Measurements from ENCODE around the gene NPIPB2.
"Not testable (repeated sequence)": the region's sequence is repeated elsewhere in the genome, so short reads cannot be mapped to it uniquely, and the experiment has no call there.

NPIPB2 gene

DNA sequence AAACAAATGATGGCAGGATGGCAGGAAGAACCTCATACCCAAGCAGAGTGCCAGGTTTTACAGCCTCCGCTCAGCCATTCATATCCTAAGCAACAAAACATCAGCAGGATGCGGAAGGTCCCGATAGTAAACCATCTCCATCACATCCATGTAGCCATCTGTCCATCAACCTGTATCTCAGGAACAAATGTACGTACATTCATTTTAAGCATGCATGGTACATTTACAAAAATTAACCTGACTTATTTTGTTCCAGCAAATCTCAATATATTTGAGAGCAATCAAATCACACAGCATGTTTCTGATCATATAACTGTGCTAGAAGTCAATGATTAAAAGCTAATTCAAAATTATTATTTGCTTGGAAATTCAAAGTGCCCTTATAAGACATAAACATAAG, at the start of gene NPIPB2:
Gene NPIPB2, minus strand, starts transcription at position 101 of the 400 bp plus-strand sequence. Its CDS starts 0 bp downstream, at position 101.
- not testable (repeated sequence) for H3K9me3 ChIP-seq (ENCODE audit: control insufficient read depth, insufficient read depth, low read length); H3K9ac ChIP-seq (ENCODE audit: low read depth, low read length); H3K4me1 ChIP-seq (ENCODE audit: insufficient read depth, low read length); H3K36me3 ChIP-seq (ENCODE audit: insufficient read depth, low read length)

DNA sequence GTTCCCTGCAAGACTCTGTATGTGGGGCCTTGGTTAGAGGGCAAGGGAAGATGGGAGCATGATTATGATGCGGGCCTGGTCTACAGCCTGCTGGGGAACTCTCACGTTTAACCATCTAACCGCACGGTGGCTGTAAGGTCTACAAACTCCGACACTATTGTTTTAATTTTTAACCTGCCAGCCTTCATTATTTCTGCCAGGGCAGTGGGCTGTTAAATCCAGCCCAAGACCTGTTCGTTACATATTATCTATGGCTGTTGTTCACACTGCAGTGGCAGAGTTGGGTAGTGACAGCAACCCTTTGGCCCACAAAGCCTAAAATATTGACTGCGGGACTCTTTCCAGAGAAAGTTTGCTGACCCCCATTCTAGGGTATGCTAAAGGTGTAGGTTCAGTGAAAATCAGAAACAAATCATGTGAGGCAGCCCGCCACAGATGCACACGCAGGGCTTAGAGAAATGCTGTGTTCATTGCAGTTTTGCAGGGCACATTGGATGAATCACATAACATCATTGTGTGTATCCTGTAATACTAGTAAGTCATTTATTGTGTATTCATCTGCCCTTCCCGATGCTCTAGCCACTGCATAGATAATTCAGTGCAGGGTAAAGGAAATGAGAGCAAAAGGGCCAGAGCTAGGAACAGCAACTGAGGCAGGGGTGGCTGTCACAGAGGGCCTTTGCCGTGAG, 49.0 kb upstream of the NPIPB2 start:
- no peaks in the 10 kb centered on the region for H3K9me3 ChIP-seq (ENCODE audit: control insufficient read depth, insufficient read depth, low read length)
- H3K9ac ChIP-seq (ENCODE audit: low read depth, low read length) = no peak overlapping the region
- no peaks in the 10 kb centered on the region for H3K36me3 ChIP-seq (ENCODE audit: insufficient read depth, low read length)
- peaks cover 3% of the 10 kb centered on the region; the same call in 1 of the 2 replicates for H3K4me1 ChIP-seq (ENCODE audit: insufficient read depth, low read length)

DNA sequence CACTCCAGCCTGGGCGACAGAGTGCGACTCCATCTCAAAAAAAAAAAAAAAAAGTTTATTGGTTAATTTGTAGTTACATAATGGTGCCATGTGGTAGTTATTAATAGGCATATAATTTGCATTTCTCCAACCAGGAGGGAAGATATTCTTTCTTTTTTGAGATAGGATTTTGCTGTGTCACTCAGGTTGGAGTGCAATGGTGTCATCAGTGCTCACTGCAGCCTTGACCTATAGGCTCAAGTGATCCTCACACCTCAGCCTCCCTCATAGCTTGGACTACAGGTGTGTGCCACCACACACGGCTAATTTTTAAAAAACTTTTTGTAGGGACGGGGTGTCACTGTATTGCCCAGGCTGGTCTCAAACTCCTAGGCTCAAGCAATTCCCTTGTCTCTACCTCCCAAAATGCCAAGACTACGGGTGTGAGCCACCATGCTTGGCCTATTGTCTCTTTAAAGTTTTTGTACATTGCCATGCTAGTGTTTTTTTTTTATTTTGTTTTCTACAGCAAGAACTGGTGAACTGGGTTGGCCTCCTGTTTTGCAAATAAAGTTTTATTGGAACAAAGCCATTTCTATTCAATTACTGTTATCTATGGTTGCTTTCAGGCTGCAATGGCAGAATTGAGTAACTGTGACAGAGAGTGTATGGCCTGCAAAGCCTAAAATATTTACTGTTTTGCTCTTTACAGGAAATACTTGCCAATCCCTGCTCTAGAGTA, 46.6 kb upstream of the NPIPB2 start:
- Histone ChIP-seq H3K36me3 (ENCODE audit: insufficient read depth, low read length) (no peaks in the 10 kb centered on the region), H3K9me3 (ENCODE audit: control insufficient read depth, insufficient read depth, low read length) (no peaks in the 10 kb centered on the region), H3K9ac (ENCODE audit: low read depth, low read length) (no peak overlapping the region), H3K4me1 (ENCODE audit: insufficient read depth, low read length) (no peaks in the 10 kb centered on the region)

DNA sequence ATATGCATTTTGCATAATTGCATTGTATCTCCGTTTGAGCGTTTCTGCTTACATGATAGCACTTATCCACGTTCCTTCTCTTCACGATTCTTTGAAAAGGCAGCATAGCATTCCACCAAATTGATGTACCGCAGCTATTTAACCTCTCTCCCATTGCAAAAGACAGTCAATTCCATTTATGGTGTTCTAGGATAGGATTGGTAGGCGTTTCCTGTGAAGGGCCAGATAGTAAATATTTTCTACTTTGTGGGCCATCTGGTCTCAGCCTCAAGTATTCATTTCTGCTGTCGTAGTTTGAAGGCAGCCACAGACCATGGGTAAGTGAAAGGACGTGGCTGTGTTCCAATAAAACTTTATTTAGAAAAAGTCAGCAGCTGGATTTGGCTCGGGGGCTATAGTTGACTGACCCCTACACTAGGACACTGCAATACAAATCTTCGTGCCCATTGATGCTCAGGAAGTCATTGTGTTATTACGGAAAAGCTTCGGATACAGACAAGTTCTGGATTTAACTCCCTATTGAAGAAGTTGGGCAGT, 44.7 kb upstream of the NPIPB2 start:
- no peaks in the 10 kb centered on the region for H3K9me3 ChIP-seq (ENCODE audit: control insufficient read depth, insufficient read depth, low read length)
- no peak overlapping the region for H3K9ac ChIP-seq (ENCODE audit: low read depth, low read length)
- H3K36me3 ChIP-seq (ENCODE audit: insufficient read depth, low read length) = no peaks in the 10 kb centered on the region
- H3K4me1 ChIP-seq (ENCODE audit: insufficient read depth, low read length) = no peaks in the 10 kb centered on the region

DNA sequence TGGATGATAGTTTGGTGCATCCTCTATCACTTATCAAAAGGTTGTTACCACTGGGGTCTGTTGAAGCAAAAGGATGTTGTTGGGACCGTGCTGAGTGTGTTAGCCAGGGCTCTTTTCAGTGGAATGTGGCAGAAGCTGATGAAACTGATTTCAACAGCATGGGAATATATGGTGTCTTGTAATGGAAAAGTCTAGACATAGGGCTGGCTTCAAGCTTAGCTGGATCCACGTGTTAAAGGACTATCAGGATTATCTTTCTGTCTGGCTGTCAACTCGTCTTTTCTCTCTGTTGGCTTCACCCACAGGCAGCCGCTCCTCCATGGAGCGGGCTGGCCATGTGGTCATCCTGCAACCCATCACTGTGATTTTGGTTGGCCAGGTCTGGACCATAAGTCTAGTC, 43.4 kb upstream of the NPIPB2 start:
- Histone ChIP-seq H3K9ac (ENCODE audit: low read depth, low read length) (no peak overlapping the region), H3K4me1 (ENCODE audit: insufficient read depth, low read length) (no peaks in the 10 kb centered on the region), H3K36me3 (ENCODE audit: insufficient read depth, low read length) (no peaks in the 10 kb centered on the region), H3K9me3 (ENCODE audit: control insufficient read depth, insufficient read depth, low read length) (no peaks in the 10 kb centered on the region)

DNA sequence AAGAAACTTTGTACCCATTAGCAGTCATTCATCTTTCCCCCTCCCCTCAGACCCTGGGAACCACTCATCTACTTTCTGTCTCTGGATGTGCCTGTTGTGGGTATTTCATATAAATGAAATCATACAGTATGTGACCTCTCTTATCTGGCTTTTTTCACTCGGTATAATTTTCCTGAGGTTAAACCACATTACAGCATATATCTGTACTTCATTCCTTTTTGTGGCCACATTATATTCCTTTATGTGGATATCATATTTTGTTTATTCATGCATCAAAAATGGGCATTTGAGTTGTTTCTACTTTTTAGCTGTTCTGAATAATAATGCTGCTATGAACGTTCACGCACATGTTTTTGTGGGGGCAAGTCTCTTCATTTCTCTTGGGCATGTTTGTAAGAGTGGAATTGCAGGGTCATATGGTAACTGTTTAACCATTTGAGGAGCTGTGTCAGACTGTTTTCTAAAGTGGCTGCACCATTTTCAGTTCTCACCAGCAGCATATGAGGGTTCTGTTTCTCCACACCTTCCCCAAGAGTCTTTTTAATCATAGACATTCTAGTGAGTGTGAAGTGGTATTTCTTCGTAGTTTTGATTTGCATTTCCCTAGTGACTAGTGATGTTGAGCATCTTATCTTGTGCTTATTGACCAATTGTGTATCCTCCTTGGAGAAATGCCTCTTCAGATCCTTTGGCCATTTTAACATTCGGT, 38.4 kb upstream of the NPIPB2 start:
- H3K36me3 ChIP-seq (ENCODE audit: insufficient read depth, low read length) = no peaks in the 10 kb centered on the region
- H3K9me3 ChIP-seq (ENCODE audit: control insufficient read depth, insufficient read depth, low read length) = no peaks in the 10 kb centered on the region
- H3K4me1 ChIP-seq (ENCODE audit: insufficient read depth, low read length) = no peaks in the 10 kb centered on the region
- H3K9ac ChIP-seq (ENCODE audit: low read depth, low read length) = no peak overlapping the region

DNA sequence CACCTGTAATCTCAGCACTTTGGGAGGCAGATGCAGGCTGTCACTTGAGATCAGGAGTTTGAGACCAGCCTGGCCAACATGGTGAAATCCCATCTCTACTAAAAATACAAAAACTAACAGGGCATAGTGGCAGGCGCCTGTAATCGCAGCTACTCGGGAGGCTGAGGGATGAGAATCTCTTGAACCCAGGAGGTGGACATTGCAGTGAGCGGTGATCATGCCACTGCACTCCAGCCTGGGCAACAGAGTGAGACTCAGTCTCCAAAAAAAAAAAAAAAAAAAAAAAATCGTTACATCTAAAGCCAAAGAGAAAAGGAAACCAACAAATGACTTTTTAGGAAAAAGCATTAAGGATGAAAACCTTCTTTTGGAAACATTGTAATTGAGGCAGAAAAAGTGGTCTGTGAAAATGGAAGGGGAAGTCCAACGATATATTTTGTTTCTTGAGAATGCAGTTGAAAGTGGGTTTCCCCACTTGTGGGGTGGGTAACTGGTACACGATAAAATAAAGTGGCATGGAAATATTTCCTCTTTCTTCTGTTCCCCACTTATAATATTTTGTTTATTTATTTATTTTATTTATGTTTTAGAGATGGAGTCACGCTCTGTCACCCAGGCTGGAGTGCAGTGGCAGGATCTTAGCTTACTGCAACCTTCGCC, 37.3 kb upstream of the NPIPB2 start:
- H3K9ac ChIP-seq (ENCODE audit: low read depth, low read length) = no peak overlapping the region
- no peaks in the 10 kb centered on the region for H3K36me3 ChIP-seq (ENCODE audit: insufficient read depth, low read length)
- H3K9me3 ChIP-seq (ENCODE audit: control insufficient read depth, insufficient read depth, low read length) = no peaks in the 10 kb centered on the region
- H3K4me1 ChIP-seq (ENCODE audit: insufficient read depth, low read length) = no peaks in the 10 kb centered on the region

DNA sequence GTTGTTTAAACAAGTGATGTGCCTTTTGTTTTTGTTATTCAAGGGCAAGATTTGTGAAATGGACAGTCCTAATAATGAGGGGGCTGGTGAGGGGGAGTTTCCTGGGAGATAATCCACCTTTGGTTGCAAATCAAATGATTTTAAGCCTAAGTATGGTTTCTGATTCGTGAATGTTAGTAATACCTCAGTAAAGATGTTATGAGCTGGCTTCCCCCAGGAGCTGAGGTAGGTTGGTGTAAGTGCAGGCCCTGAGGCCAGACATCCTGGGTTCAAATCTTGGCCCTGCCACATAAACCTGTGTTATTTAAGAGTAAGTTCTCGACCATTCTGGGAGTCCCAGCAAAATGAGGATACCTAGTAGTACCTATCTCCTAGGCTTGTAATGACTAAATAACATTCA, 36.2 kb upstream of the NPIPB2 start:
- H3K9ac ChIP-seq (ENCODE audit: low read depth, low read length) = peak overlapping the region; percentile 76; the same call in 1 of the 2 replicates
- no peaks in the 10 kb centered on the region for H3K9me3 ChIP-seq (ENCODE audit: control insufficient read depth, insufficient read depth, low read length)
- H3K4me1 ChIP-seq (ENCODE audit: insufficient read depth, low read length) = no peaks in the 10 kb centered on the region
- H3K36me3 ChIP-seq (ENCODE audit: insufficient read depth, low read length) = no peaks in the 10 kb centered on the region

DNA sequence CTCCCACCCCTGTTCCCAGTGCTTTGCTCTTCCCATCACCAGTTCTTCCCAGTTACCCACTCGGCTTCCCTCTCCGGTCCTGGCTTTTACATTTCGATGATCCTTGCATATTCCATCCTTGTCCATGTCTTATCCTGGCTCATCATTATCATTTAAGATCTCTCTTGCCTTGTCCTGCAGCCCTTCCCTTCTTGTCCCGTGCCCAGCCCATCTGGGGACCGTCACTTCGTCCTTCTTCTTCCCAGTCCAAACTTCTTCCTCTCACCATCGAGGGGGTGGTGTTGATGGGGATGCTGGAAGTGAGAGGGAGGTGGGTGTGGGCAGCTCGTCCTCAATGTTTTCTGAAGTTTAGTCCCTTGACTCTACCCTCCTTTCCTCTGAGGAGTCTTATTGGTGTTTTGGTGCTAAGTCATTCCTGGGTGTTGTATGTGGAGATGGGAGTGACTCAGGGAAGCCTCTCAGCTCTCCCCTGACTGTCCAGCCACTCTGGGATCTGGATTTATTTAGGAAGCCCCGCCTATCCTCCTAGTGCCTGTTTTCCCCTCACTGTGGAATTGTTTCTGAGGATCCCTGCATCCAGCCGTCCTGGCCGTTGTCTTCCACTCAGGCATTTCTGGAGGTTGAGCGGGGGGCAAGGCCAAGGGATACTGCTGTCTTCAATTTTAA, 35.7 kb upstream of the NPIPB2 start:
- Histone ChIP-seq H3K4me1 (ENCODE audit: insufficient read depth, low read length) (no peaks in the 10 kb centered on the region), H3K9ac (ENCODE audit: low read depth, low read length) (peak overlapping the region; percentile 76; the same call in 1 of the 2 replicates), H3K36me3 (ENCODE audit: insufficient read depth, low read length) (no peaks in the 10 kb centered on the region), H3K9me3 (ENCODE audit: control insufficient read depth, insufficient read depth, low read length) (no peaks in the 10 kb centered on the region)

DNA sequence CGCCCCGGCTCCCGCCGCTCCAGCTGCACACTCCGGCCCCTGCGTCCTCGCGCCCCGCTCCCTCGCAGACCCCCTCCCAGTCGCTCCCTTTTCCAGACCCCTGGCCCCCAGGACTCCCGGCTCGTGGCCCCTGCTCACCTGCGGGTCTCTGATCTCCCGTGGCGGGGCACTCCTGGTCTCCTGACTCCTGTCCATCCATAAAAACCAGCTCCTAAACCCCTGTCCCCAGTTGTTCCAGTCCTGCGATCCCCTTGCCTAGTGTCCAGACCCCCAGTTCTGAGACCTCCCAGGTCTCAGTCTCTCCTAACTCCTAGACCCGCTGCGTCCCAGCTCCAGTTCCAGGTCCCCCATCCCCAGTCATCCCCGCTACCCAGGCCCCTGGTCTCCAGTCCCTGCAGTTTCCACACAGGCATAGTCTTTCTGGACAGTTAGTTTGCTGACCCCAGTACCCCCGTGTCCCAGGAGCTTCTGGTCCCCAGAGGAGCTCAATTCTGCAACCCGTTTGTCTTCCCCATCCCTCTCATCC, 35.1 kb upstream of the NPIPB2 start:
- Histone ChIP-seq H3K36me3 (ENCODE audit: insufficient read depth, low read length) (no peaks in the 10 kb centered on the region), H3K9ac (ENCODE audit: low read depth, low read length) (peak overlapping the region; percentile 76), H3K9me3 (ENCODE audit: control insufficient read depth, insufficient read depth, low read length) (no peaks in the 10 kb centered on the region), H3K4me1 (ENCODE audit: insufficient read depth, low read length) (no peaks in the 10 kb centered on the region)

DNA sequence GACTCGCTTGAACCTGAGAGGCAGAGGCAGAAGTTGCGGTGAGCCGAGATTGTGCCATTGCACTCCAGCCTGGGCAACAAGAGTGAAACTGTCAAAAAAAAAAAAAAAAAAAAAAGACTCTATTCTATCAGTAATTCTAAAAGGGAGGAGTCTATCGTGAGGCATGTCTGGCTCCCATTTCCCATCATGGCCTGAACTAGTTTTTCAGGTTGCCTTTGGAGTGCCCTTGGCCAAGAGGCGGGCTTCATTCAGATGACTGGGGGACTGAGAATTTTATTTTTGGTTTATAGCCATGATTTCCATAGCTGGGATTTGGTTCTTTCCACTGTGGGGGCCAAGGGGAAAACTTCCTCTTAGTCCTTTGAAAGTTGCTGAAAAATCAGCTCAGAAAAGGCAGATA, 31.2 kb upstream of the NPIPB2 start:
- no peaks in the 10 kb centered on the region for H3K4me1 ChIP-seq (ENCODE audit: insufficient read depth, low read length)
- no peaks in the 10 kb centered on the region for H3K36me3 ChIP-seq (ENCODE audit: insufficient read depth, low read length)
- no peaks in the 10 kb centered on the region for H3K9me3 ChIP-seq (ENCODE audit: control insufficient read depth, insufficient read depth, low read length)
- no peak overlapping the region for H3K9ac ChIP-seq (ENCODE audit: low read depth, low read length)

DNA sequence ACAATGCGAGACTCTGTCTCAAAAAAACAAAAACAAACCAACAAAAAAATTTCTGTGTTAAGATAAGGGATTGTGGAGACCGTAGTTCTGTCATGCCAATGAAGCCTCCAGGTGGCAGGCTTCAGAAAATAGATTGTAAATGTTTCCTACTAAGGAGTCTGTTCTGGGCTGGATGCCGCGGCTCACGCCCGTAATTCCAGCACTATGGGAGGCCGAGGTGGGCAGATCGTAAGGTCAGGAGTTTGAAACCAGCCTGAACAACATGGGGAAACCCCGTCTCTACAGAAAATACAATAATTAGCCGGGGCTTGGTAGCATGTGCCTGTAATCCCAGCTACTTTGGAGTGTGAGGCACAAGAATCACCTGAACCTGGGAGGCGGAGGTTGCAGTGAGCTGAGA, 30.3 kb upstream of the NPIPB2 start:
- Histone ChIP-seq H3K4me1 (ENCODE audit: insufficient read depth, low read length) (no peaks in the 10 kb centered on the region), H3K36me3 (ENCODE audit: insufficient read depth, low read length) (no peaks in the 10 kb centered on the region), H3K9me3 (ENCODE audit: control insufficient read depth, insufficient read depth, low read length) (no peaks in the 10 kb centered on the region), H3K9ac (ENCODE audit: low read depth, low read length) (no peak overlapping the region)

DNA sequence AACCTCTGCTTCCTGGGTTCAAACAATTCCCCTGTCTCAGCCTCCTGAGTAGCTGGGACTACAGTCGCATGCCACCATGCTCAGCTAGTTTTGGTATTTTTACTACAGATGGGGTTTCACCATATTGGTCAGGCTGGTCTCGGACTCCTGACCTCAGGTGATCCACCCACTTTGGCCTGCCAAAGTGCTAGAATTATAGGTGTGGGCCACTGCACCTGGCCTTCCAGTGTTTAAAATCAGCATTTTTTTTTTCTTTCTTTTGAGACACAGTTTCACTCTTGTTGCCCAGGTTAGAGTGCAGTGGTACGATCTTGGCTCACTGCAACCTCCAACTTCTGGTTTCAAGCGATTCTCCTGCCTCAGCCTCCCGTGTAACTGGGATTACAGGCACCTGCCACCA, 28.4 kb upstream of the NPIPB2 start:
- H3K4me1 ChIP-seq (ENCODE audit: insufficient read depth, low read length); H3K9ac ChIP-seq (ENCODE audit: low read depth, low read length); H3K9me3 ChIP-seq (ENCODE audit: control insufficient read depth, insufficient read depth, low read length); H3K36me3 ChIP-seq (ENCODE audit: insufficient read depth, low read length): not testable (repeated sequence)

DNA sequence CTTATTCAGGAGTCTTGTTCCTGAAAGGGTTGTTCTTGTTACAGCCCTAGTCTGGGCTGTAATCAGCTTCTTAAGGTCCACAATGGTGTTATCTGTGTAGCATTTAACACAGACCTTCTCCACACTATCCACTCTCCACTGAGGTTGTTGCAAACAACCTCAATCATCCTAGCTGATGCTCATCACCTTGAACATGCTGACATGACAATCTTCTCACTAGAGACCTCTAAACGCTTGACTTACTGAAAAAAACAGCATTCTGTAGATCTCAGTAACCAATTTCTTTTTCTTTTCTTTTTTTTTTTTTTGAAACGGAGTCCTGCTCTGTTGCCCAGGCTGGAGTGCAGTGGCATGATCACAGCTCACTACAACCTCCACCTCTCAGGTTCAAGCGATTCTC, 26.7 kb upstream of the NPIPB2 start:
- H3K9ac ChIP-seq (ENCODE audit: low read depth, low read length) = no peak overlapping the region

More for the DNA sequence above, 26.7 kb upstream of the NPIPB2 start:
- Histone ChIP-seq H3K36me3 (ENCODE audit: insufficient read depth, low read length) (no peaks in the 10 kb centered on the region), H3K4me1 (ENCODE audit: insufficient read depth, low read length) (no peaks in the 10 kb centered on the region), H3K9me3 (ENCODE audit: control insufficient read depth, insufficient read depth, low read length) (no peaks in the 10 kb centered on the region)

All from ES-I3 (cell line).